Left renal pelvis (tissue), 4 donors: Measurements from ENCODE around the gene MT1X. TPM values are rescaled to one million over a fixed set of nuclear protein-coding genes. Genes with fewer than 3 reads are reported as not detected.

Source experiments
- DNase-seq, 4 donors: peaks; one replicate each; pipeline ENCODE4 v3.0.0-alpha.2; 2013; ENCODE audit warnings: low read depth in 4 of 4, low spot score in 3 of 4
- polyA plus RNA-seq, 4 donors: library from polyadenylated mRNA; unstranded; fragments of 120-200 nt; gene quantifications; one replicate each; pipeline ENCODE4 v1.2.1, GENCODE V29; 2013; ENCODE audit not compliant: insufficient read length in 4 of 4

The MT1X gene
- polyA plus RNA-seq, result 10 to 100 TPM; 16.7 to 48.4 (median 22.0) TPM

DNA sequence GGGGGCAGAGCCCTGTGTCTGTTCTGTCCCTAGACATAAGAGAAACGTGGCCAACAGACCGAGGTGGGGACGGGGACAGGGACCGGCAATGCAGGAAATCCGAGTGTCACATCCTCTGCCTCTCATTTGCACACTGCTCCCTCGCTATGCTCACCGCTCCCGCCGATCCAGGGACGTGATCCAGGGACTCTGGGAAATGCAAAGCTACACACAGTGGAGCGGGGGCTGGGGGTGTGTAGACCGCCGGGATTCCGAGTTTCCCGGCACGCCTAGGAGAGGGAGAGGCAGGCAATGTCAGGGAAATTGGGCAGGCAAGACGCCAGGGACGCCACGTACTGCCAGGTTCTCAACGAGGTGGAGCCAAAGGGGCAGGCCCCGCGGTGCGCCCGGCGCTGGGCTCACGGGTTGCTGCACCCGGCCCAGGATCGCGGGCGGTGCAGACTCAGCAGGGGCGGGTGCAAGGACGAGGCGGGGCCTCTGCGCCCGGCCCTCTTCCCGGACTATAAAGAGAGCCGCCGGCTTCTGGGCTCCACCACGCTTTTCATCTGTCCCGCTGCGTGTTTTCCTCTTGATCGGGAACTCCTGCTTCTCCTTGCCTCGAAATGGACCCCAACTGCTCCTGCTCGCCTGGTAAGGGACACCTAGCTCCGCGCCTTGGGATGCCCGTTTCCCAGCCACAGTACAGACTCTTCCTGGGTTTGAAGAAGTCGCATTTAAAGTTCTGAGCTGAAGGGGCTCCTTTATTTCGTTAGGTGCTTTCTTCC is at the start of gene MT1X:
Gene MT1X, plus strand, starts transcription at position 532 of the 764 bp plus-strand sequence. Its CDS starts 71 bp downstream, at position 603.
- peak in 3 of 4 donors; percentile 66 to 78 (median 72) for DNase-seq

DNA sequence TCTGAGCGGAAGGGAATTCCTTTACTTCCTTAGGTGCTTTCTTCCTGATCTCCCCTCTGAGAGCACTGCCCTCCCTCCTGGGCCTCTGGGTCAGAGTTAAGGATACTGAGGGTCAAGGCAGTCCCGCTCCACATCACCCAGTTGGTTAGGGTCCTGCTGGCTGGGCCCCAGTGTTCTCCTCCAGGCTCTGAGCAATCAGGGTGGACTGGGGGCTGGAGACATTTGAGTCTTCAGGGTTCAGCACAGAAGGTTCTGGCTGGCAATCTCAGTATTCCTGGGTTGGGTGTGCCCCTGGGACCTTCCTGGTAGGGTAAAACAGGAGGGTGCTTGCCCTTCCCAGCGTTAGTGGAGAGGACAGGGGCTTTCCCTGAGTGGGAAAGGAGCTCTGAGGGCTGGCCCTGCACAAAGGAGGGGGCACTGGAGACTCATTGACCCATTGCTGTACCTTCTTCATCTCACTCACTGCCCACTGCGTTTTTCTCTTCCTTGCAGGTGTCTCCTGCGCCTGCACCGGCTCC is 49.4 kb upstream of the MT1X start:
- no peak for DNase-seq

DNA sequence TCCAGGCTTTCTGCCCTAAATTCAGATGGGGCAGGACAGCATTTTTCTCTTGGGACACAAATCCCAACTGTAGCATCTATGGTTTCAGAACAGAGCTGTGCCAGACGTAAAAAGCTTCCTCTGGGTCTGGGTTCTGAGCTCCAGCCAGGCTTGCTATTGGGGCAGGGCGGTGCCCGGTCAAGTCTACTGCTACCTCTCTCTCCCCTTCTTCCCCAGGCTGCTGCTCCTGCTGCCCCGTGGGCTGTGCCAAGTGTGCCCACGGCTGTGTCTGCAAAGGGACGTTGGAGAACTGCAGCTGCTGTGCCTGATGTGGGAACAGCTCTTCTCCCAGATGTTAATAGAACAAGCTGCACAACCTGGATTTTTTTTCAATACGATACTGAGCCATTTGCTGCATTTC is 48.7 kb upstream of the MT1X start:
- DNase-seq, result no peak

DNA sequence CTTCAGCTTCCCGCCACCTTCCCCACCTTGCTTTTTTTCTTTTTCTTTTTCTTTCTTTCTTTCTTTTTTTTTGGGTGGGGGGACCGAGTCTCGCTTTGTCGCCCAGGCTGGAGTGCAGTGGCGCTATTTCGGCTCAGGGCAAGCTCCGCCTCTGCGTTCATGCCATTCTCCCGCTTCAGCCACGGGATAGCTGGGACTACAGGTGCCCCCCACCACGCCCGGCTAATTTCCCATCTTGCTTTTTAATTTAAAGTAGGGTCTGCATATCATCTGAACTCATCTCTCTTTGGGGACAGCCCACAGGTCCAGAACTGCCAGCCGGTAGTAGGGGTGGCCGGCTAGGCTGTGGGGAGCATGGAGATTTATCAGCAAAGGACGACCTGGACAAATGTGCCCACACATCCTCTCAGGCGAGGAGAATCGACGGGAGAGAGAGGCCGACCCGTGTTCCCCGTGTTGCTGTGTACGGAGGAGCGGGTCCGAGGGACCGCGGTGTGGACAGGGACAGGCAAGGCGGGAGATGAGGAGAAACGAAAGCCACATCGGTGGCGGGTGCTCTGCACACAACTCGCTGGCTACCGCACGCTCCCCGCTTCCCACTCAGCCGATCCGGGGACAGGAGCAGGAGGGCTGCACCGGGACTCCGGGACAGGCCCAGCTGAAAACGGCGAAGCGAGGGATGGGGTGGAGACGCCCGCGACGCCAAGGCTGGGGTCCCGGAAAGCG is 47.4 kb upstream of the MT1X start:
- no peak for DNase-seq

DNA sequence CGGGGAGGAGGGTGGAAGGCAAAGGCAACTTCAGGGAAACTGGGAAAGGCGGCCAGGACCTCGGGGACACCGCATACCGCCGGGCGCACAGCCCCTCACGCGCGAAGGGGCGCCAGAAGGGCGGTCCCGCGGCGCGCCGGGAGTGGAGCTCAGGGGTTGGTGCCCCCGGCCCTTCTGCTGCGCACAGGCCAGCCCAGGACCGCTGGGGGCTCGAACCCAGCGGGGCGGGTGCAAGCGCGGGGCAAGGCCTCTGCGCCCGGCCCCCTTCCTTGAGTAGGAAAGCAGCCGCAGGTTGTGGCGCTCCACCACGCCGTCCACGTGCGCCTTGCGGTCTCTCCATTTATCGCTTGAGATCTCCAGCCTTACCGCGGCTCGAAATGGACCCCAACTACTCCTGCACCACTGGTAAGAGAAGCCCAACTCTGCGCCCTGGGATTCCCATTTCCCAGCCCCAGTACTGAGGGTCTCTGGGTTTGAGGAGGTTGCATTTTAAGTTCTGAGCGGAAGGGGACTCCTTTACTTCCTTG is 46.8 kb upstream of the MT1X start:
- DNase-seq, result no peak

DNA sequence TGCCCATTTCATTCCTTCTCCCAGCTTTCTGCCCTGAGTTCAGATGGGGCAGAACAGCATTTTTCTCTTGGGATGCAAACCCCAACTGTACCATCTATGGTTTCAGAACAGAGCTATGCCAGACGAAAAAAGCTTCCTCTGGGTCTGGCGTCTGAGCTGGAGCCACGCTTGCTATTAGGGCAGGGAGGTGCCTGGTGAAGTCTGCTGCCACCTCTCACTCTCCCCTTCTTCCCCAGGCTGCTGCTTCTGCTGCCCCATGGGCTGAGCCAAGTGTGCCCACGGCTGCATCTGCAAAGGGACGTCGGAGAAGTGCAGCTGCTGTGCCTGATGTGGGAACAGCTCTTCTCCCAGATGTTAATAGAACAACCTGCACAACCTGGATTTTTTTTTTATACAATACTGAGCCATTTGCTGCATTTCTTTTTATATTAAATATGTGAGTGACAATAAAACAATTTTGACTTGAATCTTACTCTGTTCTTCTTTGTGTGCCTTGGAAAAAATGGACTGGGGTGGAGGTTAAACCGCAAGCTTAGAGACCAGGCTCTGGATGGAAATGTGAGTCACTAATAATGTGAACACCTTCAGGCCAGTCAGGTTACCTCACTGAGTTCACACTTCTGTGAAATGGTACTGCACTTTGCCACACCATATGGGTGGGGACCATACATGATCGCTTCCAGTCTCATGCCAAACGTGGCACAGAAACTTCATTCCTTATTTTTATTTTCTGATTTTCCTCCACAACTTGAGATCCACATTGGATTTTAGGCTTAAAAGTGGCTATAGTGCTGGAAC is 45.5 kb upstream of the MT1X start:
- no peak for DNase-seq

DNA sequence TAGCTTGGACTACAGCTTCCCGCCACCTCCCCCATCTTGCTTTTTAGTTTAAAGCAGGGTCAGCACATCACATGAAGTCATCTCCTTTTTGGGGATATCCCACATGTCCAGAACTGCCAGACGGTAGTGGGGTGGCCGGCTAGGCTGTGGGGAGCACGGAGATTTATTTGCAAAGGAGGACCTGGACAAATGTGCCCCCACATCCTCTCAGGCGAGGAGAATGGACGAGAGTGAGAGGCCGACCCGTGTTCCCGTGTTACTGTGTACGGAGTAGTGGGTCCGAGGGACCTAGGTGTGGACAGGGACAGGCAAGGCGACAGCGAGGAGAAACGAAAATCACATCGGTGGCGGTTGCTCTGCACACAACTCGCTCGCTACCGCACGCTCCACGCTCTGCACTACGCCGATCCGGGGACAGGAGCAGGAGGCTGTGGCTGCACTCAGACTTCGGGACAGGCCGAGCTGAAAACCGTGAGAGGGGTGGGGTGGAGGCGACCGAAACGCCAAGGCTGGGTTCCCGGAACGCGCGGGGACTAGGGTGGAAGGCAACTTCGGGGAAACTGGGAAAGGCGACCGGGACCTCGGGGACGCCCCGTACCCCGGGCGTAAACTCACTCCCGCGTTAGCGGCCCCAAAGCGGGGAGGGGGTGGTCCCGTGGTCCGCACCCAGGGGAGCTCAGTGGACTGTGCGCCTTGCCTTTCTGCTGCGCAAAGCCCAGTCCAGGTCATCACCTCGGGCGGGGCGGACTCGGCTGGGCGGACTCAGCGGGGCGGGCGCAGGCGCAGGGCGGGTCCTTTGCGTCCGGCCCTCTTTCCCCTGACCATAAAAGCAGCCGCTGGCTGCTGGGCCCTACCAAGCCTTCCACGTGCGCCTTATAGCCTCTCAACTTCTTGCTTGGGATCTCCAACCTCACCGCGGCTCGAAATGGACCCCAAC is 44.2 kb upstream of the MT1X start, which contains the start of gene MT1A:
Gene MT1A, plus strand, starts transcription at position 853 of the 937 bp plus-strand sequence. Its CDS starts 73 bp downstream, at position 926.
- no peak for DNase-seq

DNA sequence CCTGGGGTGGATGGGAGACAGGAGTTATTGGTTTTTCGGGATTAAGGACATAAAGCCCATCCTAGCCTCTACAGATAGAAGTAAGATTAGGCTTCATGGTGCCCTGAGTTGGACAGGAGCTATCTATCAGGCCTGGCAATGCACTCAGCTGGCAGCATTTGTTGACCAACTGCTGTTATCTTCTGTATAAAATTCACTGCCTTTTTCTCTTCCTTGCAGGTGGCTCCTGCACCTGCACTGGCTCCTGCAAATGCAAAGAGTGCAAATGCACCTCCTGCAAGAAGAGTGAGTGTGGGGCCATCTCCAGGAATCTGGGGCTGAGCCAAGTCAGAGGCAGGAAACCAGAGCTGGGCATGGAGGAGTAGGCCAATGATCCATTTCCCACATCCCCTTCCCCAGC is 43.2 kb upstream of the MT1X start:
- DNase-seq, result no peak

DNA sequence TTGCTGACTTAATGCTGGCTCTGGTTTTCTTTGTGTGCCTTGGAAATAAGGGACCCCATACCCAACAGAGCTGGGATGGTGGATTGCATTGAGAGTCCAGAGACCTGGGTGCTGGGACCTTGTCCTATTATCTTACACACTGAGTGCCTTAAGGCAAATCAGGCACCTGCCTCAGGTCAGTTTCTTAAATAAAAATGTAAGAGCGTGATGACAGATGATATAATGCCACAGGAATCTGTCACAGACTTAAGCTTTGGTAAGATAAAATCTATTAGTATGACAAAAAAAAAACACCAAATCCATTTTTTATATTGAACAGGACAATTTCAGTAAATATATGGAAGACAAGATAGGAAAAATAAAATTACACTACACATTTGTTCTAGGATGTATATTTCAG is 42.2 kb upstream of the MT1X start:
- no peak for DNase-seq

DNA sequence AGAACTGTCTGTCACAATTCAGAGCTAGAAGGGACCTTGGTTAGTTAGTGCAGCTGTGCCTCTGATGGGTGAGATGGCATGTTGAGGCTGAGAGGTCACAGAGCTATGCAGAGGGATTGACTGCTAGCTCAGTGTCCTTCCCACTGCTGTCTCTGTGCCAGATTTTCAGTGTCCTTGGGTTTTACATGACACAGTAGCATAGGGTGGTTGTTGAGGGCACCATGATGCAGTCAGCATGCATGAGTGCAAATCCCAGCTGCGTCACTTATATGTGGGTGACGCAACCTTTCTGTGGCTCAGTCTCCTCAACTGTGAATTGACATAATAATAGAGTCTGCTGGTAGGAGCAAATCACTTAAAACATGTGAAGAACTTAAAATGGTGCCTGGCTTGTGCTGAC is 41.1 kb upstream of the MT1X start:
- DNase-seq, result no peak

DNA sequence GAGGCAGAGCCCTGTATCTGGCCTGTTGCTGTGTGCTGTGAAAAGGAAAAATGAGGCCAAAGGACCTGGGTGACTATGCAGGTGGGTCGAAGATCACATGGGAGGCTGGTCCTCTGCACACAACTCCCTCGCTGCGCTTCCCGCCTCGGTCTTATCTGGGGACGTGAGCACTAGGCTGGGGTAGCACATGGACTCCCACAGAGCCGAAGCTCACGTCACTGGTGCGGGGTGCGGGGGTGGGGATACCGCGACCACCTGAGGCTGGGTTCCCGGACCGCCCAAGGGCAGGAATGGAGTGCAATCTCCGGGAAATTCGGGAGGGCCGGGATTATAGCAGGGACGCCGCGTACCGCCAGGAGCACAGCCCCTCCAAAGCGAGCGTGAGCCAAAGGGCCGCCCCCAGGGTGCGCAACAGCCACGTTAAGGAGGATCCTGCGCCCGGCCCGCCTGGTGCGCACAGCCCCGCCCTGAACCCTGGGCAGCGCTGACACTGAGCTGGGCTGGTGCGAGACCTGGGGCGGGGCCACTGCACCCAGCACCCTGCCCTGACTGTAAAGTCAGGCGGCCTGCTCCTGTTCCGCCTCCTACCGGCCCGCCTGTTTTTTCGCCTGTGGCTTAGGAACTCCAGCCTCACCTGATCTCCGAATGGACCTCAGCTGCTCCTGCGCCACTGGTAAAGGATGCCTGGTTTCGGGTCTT is 39.0 kb upstream of the MT1X start:
- DNase-seq, result no peak

DNA sequence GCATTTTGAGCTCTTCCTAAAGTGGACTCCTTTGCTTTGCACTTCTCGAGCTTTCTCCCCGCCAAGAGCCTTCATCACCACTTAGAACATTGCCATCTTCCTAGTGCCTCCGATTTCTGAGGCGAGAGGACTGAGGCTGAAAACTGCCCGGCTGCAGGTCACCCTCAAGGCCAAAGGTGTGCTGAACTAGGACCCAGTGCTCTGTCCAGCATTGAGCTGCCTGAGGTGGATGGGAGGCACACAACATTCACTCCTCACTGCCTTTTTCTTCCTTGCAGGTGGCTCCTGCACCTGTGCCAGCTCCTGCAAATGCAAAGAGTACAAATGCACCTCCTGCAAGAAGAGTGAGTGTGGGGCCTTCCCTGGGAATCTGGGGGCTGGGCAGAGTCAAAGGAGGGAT is 38.4 kb upstream of the MT1X start:
- DNase-seq, result no peak

DNA sequence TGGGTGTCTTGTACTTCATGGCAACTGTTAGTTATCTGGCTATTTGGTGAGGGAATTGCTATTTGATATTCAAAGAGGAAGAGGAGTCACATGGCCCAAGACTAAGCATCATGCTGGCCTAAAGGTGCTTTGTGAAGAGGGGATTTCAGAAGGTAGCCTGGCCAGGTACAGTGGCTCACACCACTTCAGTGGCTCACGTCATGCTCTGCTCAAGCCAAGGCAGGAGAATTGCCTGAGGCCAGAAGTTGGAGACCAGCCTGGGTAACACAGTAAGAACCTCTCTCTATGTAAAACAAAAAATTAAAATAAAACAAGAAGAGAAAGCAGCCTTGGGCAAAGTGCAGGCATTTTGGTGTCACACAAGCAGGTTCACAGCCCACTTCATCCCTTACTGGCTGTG is 37.0 kb upstream of the MT1X start:
- no peak for DNase-seq

DNA sequence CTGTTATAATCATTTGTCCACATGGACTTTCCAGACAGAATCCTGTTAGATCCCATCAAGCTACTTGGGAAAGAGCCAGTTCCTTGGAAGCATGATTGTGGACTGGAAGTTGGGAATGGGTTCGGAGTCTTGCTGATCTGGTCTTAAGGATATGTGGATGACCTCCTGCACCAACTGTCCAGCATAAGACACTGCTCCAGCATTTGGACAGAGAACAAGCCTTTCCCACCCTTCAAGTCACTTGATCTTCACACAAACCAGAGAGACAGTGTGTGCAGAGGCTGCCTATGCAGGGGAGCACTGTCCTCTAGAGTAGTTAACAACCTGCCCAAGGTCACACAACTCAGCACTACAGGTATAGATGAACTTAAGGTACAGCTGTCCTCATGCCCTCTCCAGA is 36.4 kb upstream of the MT1X start:
- DNase-seq, result no peak

DNA sequence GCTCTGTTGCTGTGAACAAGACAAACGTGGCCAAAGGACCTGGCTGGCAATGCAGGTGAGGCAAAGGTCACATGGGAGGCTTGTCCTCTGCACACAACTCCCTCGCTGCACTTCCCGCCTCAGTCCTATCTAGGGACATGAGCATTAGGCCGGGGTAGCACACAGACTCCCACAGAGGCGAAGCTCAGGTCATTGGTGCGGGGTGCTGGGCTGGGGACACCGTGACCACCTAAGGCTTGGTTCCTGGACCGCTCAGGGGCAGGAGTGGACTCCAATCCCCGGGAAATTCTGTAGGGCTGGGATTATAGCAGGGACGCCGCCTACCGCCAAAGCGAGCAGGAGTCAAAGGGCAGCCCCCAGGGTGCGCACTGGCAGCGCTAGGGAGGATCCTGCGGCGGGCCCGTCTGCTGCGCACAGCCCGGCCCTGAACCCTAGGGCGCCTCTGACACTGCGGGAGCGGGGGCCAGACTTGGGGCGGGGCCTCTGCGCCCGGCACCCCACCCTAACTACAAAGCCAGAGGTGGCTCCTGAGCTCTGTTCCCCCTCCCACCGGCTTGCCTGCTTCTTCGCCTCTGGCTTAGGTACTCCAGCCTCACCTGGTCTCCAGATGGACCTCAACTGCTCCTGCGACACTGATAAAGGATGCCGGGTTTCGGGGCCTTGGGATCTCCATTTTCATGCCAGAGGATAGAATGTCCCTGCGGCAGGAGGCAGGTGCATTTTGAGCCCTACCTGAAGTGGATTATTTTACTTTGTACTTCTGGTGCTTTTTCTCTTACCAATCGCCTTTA is 34.4 kb upstream of the MT1X start:
- no peak for DNase-seq

DNA sequence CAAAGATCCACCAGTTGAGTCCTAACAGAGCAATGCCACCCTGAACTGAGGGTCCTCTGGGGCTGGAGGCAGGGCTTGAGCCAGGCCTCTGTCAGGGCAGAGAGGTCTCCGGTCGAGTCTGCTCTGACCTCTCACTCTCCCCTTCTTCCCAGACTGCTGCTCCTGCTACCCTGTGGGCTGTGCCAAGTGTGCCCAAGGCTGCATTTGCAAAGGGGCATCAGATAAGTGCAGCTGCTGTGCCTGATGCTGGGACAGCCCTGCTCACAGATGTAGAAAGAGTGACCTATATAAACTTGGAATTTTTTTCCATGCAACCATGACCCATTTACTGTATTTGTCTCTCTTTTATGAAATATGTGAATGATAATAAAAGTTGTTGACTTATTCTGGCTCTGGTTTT is 33.0 kb upstream of the MT1X start:
- no peak for DNase-seq

DNA sequence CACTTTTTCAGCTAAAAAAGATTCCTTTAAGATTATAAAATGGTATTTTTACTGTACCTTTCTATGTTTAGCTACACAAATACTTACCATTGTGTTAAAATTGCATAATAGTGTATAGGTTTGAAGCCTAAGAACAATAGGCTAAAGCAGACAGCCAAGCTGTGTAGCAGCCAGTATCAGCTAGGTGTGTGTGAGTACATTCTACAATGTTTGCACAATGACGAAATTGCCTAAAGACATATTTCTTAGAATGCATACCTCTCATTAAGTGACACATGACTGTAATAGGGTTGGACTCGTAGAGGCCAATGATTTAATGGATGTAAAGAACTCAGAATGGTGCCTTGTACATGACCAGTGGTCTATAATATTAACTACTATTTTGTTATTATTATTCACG is 32.5 kb upstream of the MT1X start:
- no peak for DNase-seq

DNA sequence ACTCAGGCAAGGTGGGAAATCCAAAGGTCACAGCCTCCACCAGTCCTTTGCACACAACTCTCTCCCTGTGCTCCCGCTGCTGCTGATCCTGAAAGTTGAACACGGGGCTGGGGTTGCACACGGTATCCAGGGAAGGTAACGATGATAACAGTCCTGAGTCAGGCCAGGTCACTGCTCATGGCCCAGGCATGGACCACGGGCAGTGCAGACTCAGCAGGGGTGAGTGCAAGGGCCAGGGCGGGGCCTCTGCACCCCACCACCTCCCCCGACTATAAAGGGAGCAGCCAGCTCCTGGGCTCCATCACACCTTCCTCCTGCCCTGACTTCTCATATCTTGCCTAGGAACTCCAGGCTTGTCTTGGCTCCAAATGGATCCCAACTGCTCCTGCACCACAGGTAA is 30.7 kb upstream of the MT1X start, which contains the start of gene MT1B:
Gene MT1B, plus strand, starts transcription at position 301 of the 400 bp plus-strand sequence. Its CDS starts 68 bp downstream, at position 369.
- no peak for DNase-seq
